AG04450 (cell line): ENCODE results near the gene FRK. TPM values are rescaled to one million over a fixed set of nuclear protein-coding genes. Genes with fewer than 3 reads are reported as not detected.
"Not testable (repeated sequence)": the region's sequence is repeated elsewhere in the genome, so short reads cannot be mapped to it uniquely, and the experiment has no call there.

Experiments
- CTCF ChIA-PET: fragments of 300-600, 350-600 bp; formaldehyde crosslinking; extraction: SDS; loops from one replicate; lab custom pipeline; 2022; ENCODE audit warnings: antibody characterized with exemption, inconsistent platforms; lab: Charles Lee
- POLR2A ChIA-PET: fragments of 350-600 bp; formaldehyde crosslinking; extraction: SDS; loops from one replicate; lab custom pipeline; 2021; ENCODE audit warnings: antibody characterized with exemption, inconsistent platforms; lab: Yijun Ruan, JAX
- DNase-seq: peaks from one replicate; pipeline ENCODE4 v3.0.0-alpha.2; 2011; ENCODE audit warnings: low read depth, low spot score
- H3K27ac ChIP-seq: one replicate; pipeline ENCODE4 v1.5.1; 2012; ENCODE audit warnings: low read depth, low read length, control low read depth
- H3K27me3 ChIP-seq: one replicate; pipeline ENCODE4 v1.6.0; 2012; ENCODE audit warnings: low read length; ENCODE audit not compliant: control insufficient read depth, insufficient read depth
- H3K4me3 ChIP-seq: 2 replicates; pipeline ENCODE4 v1.5.1; 2011; ENCODE audit warnings: mild to moderate bottlenecking, low read depth, low read length, control low read depth
- H3K9me3 ChIP-seq: 2 replicates; pipeline ENCODE4 v1.5.1; 2012; ENCODE audit warnings: low read length; ENCODE audit not compliant: control insufficient read depth, insufficient read depth
- CTCF ChIP-seq: IDR thresholded peaks from 2 replicates; pipeline ENCODE4 v1.5.1; 2011; ENCODE audit warnings: low read depth, low read length, control low read depth, inconsistent platforms
- polyA plus RNA-seq: library from polyadenylated mRNA; depleted of rRNA; stranded (reverse); fragments of >200 nt; gene quantifications from 2 replicates; pipeline ENCODE4 v1.2.3, GENCODE V29; 2011

Gene FRK
- polyA plus RNA-seq, 1 experiment: 0.43 TPM

GRCh38 chr6:115935361-115935760, 125.3 kb downstream of the FRK start:
- ChIA-PET POLR2A (no interaction called here), CTCF (no interaction called here)
- Histone ChIP-seq H3K27ac (no peak overlapping the region), H3K9me3 (no peaks in the 10 kb centered on the region), H3K4me3 (no peak overlapping the region), H3K27me3 (no peaks in the 10 kb centered on the region)
- TF ChIP-seq CTCF: no peak
- DNase-seq: no peak

GRCh38 chr6:115934829-115935228, 125.9 kb downstream of the FRK start:
- CTCF ChIA-PET: no interaction called here
- no peak for TF ChIP-seq CTCF
- no peaks in the 10 kb centered on the region for H3K27me3 ChIP-seq
- DNase-seq: no peak
- POLR2A ChIA-PET: no interaction called here
- no peak overlapping the region for H3K4me3 ChIP-seq
- no peaks in the 10 kb centered on the region for H3K9me3 ChIP-seq
- H3K27ac ChIP-seq: no peak overlapping the region

GRCh38 chr6:115934145-115934544, 126.5 kb downstream of the FRK start:
- no peak overlapping the region for H3K27ac ChIP-seq
- POLR2A ChIA-PET: no interaction called here
- CTCF ChIA-PET: no interaction called here
- TF ChIP-seq CTCF: no peak
- no peaks in the 10 kb centered on the region for H3K9me3 ChIP-seq
- no peaks in the 10 kb centered on the region for H3K27me3 ChIP-seq
- no peak overlapping the region for H3K4me3 ChIP-seq
- DNase-seq: no peak

DNA sequence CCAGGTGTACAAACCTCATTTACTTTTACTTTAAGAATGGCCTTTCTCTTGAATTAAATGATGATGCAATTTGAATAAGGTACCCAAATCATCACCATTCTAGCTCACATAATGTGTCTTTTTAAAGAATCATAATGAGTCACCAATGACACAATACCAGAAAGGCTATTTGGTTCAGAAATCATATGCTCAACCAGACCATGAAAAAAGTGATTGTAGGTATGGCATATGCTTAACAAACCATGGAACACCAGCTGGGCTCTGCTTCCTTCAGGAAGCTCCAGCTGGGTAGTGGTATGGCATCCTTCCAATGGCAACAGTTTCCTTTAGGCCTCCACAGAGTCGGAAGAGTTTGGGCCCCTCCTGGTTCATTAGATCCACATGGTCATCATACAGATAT, 128.2 kb downstream of the FRK start:
- no peak for DNase-seq
- TF ChIP-seq CTCF: no peak
- Histone ChIP-seq H3K27ac (no peak overlapping the region), H3K4me3 (no peak overlapping the region), H3K27me3 (no peaks in the 10 kb centered on the region), H3K9me3 (peaks cover 4% of the 10 kb centered on the region; the same call in 1 of the 2 replicates)
- POLR2A ChIA-PET: no interaction called here
- CTCF ChIA-PET: no interaction called here

DNA sequence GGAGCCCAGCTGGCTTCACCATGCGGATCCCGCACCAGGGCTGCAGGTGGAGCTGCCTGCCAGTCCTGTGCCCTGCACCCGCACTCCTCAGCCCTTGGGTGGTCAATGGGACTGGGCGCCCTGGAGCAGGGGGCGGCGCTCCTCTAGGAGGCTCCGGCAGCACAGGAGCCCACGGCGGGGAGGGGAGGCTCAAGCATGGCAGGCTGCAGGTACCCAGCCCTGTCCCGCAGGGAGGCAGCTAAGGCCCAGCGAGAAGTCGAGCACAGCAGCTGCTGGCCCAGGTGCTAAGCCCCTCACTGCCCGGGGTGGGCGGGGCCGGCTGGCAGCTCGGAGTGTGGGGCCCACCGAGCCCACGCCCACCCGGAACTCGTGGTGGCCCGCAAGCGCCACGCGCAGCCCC, 132.7 kb downstream of the FRK start:
- H3K4me3 ChIP-seq, H3K27me3 ChIP-seq, DNase-seq, CTCF ChIA-PET, H3K27ac ChIP-seq, POLR2A ChIA-PET, H3K9me3 ChIP-seq: not testable (repeated sequence)

GRCh38 chr6:115922971-115923370, 137.7 kb downstream of the FRK start:
- POLR2A ChIA-PET: no interaction called here
- no peak for DNase-seq
- no peaks in the 10 kb centered on the region for H3K27me3 ChIP-seq
- H3K27ac ChIP-seq: no peak overlapping the region
- H3K4me3 ChIP-seq: no peak overlapping the region
- H3K9me3 ChIP-seq: peaks cover 2% of the 10 kb centered on the region; the same call in 1 of the 2 replicates
- no peak for TF ChIP-seq CTCF
- CTCF ChIA-PET: no interaction called here
